RPMI7951 (cell line): Measurements from ENCODE around the gene FMNL3. TPM values are rescaled to one million over a fixed set of nuclear protein-coding genes. Genes with fewer than 3 reads are reported as not detected.

Experiments
- DNase-seq: peaks from one replicate; pipeline ENCODE4 v3.0.0-alpha.2; 2012; ENCODE audit warnings: low read depth
- total RNA-seq: library from RNA; depleted of rRNA; stranded (reverse); fragments of >200 nt; shearing (Covaris generic); gene quantifications from 2 replicates; pipeline ENCODE4 v1.2.3, GENCODE V29; 2014; rRNA removed

FMNL3 gene
- total RNA-seq, 1 experiment from 2014 or later: 24.4 TPM

DNA sequence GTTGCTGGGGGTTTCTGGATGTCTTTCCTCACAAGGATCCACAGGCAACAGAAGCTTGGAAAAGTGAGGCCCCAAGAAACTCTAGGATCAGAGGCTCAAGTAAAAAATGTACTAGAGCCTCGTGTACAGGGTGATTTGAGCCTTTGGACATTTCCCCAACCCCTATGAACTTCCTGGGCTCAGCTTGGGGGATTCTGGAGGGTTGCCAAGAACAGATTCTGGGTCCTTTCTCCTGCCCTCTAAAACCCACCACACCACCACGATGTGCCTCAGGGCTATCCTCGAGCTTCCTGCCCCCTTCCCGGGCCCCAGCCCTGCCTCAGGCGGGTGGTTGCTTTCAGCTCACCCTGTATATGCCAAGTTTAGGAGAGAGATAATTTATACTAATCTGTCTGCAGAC is 102.3 kb downstream of the FMNL3 start:
- no peak for DNase-seq

DNA sequence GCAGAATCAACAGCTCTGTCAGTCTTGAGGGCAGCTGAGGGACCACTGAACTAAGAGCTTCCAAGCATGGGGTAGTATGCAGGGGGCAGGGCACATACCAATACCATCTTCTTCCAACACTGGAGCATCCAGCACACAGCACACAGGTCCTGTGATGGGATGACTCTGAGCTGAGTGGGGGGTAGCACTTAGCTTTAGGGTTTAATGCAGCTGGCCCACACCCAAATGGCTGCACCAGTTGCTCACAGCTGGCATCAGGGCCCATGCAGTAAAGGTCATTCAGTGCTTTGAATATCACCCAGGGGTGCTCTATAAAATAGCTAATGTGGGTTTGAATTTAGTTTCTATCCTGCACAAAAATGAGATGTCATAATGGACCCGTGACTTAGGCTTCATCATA is 103.5 kb downstream of the FMNL3 start:
- no peak for DNase-seq

DNA sequence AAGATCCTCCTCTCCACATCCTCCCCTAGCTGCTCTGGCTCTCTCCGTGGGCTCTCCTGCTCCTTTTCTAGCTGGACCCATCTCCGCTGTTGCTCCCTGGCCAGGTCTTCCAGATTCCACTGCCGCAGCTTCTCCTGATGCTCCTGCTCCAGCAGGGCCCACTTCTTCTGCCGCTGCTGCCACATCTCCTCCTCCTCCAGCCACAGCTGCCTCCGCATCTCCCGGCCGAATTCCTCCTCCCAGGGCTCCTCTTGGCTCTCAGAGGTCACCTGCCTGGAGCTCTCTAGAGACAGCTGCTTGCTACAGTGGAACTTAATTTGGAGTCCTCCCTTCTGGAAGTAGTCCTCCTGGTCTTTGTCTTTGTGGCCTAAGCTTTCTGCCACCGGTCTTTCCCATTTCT is 107.2 kb downstream of the FMNL3 start:
- no peak for DNase-seq

DNA sequence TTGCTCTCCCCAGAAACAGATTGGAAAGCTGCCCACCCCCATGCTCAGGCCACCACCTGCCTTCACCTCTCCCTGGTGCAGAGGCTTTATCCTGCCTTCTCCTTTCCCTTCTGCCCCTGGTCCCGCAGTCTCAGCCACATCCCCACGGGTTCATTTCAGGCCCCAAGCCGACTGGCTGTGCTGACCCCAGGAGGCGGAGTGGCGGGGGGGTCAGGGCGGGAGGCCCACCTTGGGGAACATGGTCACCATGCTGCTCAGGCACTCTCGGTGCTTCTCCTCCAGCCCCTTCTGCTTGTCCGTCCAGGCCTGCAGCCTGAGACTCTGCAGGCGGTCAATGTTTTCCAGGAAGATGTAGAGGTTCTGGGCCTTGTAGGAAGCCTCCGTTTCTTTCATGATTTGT is 108.7 kb downstream of the FMNL3 start:
- no peak for DNase-seq

DNA sequence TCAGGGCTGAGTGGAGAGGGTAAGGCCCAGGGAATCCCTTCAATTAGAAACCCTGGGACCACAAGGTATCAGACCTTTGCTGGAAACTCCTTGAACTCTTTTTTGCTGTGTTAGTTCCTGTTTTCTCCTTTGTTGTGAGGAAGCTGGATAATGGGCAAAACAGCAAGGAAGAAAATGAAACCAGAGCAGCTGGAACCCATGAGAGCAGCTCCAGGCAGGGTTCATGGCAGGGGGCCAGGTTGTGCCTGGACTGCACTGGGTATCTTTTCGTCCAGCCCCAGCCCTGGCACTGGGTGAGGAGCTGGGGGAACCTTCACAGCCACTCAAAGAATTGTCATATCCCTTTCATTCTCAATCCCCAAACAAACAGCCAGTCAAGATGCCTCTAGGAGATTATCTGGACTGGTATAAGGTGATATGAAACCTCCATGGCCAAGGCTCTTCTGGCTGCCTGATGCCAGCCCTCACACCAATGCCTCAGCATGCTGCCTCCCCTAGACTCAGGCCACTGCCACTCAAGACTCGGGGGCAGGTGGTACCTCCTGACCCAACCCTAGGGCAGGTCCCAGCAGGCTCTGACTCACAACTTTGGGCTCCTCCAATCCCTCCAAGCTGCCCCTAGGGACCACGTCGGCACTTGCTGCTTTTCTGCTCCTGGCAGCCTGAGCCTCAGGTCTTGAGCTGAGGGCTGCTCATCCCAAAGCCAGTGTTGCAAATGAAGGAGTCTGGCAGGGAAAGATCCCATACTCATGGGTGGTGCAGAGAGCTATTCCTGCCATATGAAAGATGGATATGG is 118.3 kb downstream of the FMNL3 start:
- no peak for DNase-seq

DNA sequence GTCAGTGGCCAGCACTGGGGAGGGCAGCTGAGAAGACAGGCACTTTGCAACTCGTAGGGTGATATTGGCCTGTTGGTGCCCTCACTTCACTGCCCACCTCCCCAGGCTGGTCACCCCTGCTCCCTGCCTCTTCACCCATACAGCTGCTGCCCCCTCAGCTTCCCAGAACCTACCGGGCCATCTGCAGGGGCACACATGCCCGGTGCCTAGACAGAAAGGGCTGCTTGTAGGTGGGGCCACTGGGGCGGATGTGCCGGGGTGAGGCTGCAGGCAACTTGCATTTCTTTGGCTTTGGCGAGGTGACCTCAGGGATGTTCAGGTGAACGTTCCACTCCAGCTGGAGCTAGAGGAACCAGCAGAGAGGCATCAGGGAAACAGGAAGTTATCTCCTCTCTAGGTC is 118.9 kb downstream of the FMNL3 start:
- DNase-seq: no peak

DNA sequence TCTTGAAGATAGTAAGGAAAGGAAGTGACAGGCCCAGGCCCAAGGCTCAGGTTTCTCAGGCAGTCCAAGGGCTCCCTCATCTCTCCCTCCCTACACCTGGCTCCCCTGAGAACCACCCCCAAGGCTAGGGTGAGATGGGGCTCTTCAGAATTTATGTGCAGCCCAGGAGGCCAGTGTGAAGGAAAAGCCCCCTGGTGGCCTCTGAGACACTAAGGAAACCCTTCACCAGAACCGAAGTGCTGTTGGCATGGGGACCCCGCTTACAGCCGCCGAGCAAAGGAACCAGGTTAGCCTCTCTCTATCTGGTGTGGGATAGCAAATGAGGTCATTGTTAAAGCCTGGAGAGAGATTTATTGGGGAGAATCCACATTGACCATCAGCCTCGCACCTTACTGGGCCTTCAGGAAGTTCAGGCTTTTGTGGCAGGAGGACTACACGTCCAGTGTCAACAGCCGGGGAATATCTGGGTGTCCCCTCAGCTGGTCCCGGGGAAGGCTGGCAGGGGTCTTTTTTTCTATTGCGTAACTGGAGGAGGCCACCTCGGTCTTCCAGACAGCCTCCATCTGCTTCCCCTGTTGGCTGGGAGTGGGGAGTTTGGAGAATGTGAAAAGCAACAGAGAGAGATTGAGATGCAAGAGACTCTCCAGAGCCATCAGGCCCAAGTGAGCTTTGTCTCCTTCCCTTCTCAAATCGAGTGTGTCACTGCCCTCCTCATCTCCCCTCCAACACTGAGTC is 119.9 kb downstream of the FMNL3 start:
- DNase-seq: no peak

Other genes with a start within 250 kb of the FMNL3 start
- 0.20 and 0.24 TPM in 2 replicates for gene KCNH3, start 168.4 kb downstream of the FMNL3 start, total RNA-seq
- gene MCRS1, start 139.3 kb downstream of the FMNL3 start, total RNA-seq: 70.5 and 73.7 TPM in 2 replicates
- 0.29 TPM in 1 of 2 replicates, not detected in the other for gene FAM186B, start 101.8 kb downstream of the FMNL3 start, total RNA-seq
- 4.0 and 6.6 TPM in 2 replicates for gene PRPF40B, start 83.8 kb downstream of the FMNL3 start, total RNA-seq
- gene TMBIM6, start 34.2 kb upstream of the FMNL3 start, total RNA-seq: 653 and 692 TPM in 2 replicates
- gene NCKAP5L, start 121.0 kb upstream of the FMNL3 start, total RNA-seq: 5.0 and 5.7 TPM in 2 replicates
- gene BCDIN3D, start 135.7 kb upstream of the FMNL3 start, total RNA-seq: 2.9 and 5.6 TPM in 2 replicates
- gene FAIM2, start 196.5 kb upstream of the FMNL3 start, total RNA-seq: 0.98 and 1.2 TPM in 2 replicates
- gene AQP2, start 243.3 kb upstream of the FMNL3 start, total RNA-seq: not detected in 2 replicates